ENCODE measurements around the gene PSMG2. TPM values are rescaled to one million over a fixed set of nuclear protein-coding genes. Genes with fewer than 3 reads are reported as not detected.
"Not testable (repeated sequence)": the region's sequence is repeated elsewhere in the genome, so short reads cannot be mapped to it uniquely, and the experiment has no call there.

PSMG2 gene
- total RNA-seq, 1 donor from 2014 or later: 102 TPM

DNA sequence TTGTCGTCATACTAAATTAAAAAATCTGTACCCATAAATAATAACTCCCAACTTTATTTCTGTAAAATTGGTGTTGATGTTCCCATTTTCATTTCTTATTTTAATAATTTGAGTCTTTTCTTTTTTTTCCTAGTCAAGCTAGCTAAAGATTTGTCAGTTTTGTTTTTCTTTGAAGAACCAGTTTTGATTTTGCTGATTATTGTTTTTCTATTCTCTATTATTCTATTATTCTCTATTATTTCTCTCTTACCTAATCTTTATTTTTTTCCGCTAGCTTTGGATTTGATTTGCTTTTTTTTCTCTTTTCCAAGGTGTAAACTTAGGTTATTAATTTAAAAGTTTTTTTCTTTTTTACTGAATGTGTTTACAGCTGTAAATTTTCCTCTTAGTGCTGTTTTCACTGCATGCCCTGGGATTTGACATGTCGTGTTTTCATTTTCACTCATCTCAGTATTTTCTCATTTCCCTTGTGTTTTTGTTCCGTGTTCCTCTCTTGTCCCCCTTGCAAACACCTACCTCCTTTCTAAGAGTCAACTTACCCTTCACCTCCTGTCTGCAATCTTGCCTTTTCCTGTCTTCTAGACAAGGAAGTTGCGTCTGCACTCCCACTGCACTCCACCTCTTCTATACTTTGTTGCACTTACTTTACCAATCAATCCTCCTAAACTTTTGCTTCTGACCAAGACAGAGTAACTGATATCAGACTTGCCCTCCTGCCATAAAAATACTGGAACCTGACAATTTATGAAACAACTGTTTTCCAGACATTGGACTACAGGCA lies 18.8 kb downstream of the PSMG2 start:
- intact Hi-C loops (cut with micrococcal nuclease): no loop called here

DNA sequence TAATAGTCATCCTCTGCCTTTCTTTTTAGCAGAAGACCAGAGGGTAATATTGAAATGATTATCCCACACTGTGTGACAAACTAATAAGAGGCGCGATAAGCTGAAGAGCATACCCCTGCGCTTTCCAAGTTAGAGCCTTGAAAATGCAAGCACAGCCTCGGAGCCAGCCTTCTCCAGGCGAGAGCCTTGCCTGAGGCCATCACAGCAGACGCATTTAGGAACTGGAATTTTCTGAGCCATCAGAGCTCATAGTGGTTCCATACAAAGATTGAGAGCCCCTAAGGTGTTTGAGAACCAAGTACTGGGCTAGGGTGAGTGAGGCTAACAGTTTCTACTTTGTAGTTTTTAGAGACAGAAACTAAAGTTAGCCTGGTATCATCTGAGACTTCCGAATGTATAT lies 19.9 kb downstream of the PSMG2 start:
- intact Hi-C loops (cut with micrococcal nuclease): no loop called here

DNA sequence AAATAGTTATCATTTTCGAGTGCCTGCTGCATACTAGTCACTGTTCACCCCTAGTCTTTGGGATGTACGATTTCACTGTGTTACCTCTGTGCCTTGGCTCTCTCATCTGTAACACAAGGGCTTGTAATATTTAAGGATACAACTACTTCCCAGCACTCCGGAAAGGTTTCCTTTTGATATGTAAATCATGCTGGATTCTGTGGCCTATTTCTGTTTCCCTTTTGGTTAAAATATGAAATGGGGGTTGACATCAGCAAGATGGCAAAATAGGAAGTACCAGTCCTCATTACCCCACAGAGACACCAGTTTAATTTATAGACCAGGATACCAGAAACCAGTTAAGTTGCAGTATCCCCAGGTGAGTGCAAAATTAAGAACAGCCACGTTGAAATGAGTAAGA lies 23.5 kb downstream of the PSMG2 start:
- intact Hi-C loops (cut with micrococcal nuclease): no loop called here

DNA sequence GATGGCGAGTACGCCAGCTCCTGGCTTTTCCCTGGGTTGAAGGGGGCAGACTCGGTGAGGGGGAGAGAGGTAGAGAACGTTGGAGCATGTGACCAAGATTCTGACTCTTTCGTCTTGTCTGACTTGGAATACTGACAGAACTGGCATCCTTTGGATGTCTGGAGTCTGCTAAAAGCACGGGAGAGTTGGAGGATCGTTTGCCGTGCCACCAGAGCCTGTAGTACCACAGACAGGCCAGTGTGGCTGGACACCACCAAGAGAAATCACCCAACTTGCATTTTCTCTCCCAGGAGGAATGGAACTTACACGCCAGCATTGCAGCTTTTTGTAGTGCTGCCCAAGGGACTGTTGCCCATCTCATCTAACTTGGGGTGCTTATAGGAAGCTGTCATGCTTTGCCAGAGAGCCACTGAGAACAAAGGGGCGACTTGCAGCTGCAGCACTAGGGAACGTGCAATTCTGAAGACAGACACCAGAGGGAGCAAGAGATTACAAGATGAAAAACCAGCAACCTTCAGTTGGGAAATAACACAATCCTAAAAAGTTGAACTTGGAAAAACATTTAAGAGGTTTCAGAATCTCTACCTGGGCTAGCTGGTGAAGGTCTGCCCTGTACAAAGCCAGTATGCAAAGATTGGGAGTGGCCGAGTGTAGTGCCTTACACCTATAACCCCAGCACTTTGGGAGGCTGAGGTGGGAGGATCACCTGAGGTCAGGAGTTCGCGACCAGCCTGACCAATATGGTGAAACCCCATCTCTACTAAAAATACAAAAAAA lies 24.1 kb downstream of the PSMG2 start:
- intact Hi-C loops (cut with micrococcal nuclease): loop anchor here (1.0 kb wide), 2 partner anchors 166 to 207 kb away; no protein-coding TSS in a partner anchor

DNA sequence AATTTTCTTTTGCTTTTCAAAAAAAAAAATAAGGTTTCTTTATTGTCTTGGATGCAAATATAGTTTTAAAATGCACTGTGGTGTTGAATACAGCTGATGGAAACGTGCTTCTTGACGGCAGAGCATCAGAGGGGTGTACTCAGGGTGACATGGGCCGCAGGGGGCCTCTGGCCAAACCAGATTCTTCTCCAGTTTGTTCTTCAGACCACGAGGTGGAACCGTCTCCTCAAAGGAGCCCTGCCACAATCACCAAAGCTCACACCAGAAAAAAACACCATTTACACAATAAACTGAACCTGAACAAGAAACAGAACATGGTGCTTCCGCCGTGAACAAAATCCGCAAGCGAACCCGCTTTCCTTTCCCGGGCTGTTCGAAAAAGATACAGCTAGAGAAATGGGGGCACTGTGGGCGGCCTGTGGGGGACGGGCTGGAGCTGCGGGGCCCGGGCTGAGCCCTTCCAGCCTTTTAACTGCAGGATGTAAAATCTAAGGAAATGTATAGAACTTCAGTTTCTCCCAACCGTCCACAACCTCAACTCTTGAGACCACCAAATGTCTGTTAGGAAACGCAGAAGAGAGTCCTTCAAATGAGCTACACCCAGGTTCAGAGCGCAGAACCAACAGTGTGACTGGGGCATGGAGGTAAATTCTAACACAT lies 34.5 kb downstream of the PSMG2 start:
- intact Hi-C loops (cut with micrococcal nuclease): no loop called here

DNA sequence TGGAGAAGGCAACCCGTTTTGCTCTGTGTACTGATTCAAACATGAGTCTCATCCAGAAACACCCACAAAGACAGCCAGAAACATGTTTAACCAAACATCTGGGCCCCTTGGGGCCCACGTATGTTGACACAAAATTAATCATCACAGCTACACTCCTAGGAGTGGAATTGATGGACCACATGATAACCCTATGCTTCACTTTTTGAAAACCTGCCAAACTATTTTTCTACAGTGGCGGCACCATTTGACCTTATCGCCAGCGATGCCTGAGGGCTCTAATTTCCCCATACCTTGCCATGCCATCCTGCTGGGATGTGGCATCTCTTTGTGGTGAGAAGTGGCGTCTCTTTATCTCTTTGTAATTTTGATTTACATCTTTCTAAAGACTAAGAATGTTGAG lies 38.5 kb downstream of the PSMG2 start:
- intact Hi-C loops (cut with micrococcal nuclease): no loop called here

DNA sequence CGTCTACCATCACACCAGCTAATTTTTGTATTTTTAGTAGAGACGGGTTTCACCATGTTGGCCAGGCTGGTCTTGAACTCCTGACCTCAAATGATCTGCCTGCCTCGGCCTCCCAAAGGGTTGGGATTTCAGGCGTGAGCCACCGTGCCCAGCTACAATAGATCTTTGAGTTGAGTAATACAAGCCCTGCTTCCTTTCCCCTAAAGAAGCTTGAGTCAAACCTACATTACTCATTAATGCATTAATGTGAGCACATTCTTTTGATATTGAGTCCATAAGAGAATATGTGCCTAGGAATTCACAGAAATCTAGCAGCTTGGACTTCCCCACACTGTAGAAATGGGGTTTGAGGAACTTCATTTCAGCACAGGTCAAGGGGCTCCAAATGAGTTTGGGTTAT lies 39.6 kb downstream of the PSMG2 start:
- intact Hi-C loops (cut with micrococcal nuclease): no loop called here

DNA sequence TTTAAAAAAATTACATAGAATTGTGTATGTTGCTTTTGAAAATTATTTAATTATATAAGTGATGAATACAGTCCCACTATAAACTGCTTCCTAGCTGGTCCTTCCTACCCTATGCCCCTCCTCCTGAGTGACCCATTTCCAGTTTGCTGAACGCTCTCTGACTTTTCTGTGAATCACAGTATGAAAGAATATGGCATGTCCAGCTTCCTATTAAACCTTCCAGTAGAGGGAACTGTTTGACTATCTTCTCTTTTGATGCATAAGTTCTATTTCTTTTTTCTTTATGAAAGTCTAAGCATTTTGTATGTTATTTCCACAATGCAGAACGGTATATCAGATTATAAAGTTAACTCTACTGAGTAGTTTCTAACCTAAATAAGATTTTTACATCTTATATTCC lies 41.3 kb downstream of the PSMG2 start:
- intact Hi-C loops (cut with micrococcal nuclease): loop anchor here (1.0 kb wide), 2 partner anchors 150 to 190 kb away; no protein-coding TSS in a partner anchor

DNA sequence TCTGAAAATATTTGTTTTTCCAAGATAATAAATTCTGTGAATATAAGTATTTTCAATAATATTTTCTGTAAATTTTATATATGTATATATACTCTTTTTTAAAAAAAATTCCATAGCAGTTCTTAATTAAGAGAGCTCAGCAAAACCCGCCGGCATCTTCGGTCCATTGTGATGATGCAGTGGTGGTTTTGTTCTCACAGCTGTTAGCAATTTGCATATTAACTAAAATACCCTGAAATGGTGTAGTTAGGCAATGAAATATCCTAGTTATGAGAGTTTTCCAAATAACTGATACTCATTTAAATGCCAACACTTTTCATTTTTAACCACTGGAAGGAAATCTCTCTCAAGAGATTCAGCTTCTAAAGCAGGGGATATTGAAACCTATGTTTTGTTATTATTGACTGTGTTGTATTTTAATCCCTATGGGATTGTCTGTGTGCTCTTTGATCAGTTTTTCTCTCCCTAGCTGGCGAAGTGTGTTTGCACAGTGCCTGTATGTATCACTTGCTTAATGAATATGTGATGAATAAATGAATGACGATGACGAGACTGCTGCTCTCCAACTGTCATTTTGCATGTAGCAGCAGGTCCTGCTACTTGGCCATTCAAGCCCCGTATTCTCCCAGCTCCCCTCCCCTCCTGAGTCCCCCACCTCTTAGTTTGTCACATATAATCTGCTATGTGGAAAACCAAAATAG lies 42.4 kb downstream of the PSMG2 start:
- intact Hi-C loops (cut with micrococcal nuclease): no loop called here

DNA sequence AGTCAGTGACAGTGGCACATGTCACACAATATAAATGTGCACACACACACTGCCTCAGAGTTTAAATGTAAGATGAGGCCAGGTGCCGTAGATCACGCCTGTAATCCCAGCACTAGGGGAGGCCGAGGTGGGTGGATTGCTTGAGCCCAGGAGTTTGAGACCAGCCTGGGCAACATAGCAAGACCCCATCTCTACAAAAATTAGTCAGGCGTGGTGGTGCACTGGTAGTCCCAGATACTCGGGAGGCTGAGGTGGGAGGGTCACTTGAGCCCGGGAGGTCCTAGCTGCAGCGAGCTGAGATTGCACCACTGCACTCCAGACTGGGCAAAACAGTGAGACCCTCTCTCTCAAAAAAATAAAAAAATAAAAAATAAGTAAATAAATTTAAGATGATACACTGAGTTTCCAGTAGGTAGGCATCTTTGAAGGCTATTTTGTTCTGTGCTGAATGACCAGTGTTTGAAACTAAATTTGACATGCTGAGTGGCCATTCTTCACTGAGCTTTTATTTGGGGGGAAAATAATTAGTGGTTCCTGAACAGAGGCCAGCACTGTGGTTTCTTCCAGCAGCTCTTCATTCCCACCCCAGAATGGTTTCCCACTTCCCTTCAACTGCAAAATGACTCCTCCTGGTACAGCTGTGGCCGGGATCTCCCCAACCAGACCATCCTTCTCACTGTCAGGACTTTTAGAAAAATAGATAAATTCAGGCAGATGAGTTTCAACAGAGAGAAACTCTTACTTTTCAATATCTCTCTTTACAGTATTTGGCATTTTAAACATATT lies 44.9 kb downstream of the PSMG2 start:
- intact Hi-C loops (cut with micrococcal nuclease): no loop called here

DNA sequence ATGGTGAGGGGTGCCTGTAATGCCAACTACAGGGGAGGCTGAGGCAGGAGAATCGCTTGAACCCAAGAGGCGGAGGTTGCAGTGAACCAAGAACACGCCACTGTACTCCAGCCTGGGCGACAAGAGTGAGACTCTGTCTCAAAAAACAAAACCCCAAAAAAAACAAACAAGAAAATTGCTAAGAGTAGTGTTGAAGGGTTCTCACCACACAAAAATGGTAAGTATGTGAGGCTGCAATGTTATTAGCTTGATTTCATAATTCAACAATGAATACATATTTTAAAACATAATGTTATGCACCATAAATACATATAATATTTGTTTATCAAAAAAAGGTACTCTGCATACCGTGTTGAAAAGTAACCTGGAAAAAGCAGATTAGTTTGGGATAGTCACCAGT lies 45.8 kb downstream of the PSMG2 start:
- intact Hi-C loops (cut with micrococcal nuclease): no loop called here

DNA sequence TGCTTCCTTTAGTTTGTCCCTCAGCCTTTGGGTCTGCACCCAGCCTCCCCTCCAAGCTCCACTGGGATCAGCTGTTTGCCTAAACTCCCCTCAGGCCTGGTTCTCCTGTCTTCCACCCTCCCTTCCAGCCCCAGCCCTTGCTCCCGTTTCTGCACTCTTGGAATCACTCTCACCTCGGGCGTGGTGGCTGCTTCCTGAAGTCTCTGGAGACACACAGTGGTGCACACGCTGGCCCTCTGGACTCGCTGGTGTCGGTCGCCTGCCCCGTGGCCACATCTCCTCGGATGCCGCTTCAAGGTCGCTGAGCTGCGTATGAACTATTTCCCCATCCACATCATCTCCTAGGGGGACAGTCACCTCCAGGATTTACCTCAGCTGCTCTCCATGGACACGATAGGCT lies 46.3 kb downstream of the PSMG2 start:
- intact Hi-C loops (cut with micrococcal nuclease): no loop called here

DNA sequence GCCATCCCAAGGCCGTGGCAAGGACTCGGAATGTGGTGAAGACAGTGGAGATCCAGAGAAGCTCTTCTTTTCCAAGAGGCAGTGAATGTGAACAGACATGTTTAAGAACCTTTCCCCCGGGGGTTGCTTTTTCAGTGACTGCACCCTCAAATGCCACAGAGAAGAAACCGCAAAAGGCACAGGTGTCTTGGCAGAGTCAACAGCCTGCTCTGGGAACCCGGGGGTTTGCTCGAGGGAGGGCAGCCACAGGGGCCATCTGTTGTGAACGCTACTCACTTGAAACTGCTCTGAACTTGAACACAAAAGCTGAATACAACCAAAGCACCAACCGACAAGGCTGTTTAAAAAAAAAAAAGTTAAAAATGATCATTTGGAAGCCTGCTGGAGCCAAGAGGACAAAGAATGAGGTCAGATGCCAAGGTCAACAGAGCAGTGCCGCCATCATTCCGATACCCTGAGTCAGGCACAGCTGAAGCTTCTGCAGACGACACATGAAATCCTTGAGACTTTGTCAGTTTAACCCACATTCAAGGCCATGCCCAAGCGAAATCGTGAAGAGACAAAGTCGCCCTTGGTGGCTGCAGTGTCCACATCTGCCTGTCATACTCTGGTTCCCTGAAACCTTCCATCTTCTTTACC lies 47.4 kb downstream of the PSMG2 start:
- intact Hi-C loops (cut with micrococcal nuclease): no loop called here

DNA sequence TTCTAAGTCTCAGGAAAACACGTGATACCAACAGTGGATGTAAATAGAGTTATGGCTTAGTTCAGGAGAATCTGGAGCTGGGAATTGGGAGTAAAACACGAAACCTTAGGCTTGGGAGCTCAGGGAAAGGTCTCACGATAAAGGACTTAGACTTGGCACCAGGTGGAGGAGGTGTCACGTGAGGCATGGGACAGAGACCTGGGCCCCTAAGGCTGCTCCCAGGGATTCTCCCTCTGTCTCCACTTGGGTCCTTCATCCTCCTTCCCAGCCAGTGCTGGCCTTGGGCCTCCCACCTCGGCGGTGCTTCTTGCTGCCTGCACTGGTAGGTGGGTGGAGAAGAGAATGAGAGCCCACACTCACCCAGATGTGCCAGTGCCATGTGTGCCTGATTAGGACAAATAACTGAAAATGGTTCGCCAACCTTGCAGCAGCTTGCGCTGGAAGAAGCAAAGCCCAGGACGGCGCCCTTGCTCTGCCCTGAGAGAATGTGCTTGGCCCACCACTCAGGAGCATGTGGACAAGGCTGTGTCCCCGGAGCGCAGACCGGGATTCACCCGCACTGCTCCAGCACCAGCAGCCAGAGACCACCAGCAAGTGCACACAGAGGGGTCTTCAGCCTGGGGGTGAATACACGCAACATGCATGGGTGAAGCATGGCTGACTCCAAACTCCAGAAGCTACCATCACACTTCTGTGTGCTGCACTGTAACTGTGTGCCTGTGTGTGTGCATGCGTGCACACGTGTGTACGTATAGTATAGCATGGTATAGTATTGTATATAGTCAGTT lies 48.1 kb downstream of the PSMG2 start:
- intact Hi-C loops (cut with micrococcal nuclease): no loop called here

DNA sequence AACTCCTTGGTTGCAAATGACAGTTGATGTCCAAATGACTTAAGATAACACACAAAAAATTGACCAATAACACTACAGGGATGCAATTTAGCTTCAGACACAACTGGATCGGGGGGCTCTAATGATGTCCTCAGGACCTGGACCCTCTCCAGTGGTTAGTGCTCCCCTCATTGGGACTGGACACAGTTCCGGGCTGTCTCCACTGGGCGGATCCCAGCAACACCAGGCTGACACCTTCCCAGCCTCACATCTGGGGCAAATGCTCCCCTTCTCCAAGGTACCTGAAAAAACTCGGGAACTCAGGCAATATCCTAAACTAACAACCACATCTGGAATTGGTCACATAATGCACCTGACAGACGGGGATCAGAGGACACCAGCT lies 48.7 kb downstream of the PSMG2 start:
- intact Hi-C loops (cut with micrococcal nuclease): no loop called here

DNA sequence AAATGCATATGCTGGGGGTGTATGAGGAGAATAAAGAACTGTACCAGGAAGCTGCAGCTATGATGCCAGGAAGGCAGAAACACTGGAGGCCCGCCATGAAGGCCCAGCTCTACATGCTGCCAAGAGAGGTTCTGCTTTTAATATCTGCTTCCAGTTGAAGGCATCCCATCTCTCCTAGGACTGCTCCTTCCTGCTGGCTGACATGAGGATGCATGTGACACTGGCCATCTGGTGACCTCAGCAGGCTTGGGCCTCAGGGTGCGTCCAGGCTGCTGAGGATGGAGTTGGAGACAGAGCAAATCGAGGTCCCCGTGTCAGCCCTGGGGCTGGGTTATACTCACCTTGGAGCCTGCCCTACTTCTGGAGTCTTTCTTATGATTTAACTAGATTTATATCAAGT lies 49.0 kb downstream of the PSMG2 start:
- intact Hi-C loops (cut with micrococcal nuclease): no loop called here

DNA sequence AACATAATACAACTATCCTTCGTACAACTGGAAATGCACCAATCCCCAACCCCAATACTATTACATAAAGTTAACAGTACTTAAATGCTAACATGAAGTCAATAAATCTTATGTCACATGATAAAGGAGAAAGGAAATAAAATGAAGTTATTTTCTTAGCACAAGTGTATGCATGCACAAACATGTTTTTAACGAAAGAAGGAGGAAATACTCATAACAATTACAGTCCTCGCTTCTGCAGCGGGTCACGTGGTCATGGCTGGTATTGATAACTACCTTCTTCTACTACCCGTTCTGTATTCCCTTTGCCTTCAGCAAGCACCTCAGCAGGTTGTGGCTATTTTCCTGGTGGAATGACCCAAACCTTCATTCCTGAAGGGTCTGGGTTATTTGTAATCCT lies 51.7 kb downstream of the PSMG2 start:
- intact Hi-C loops (cut with micrococcal nuclease): no loop called here

DNA sequence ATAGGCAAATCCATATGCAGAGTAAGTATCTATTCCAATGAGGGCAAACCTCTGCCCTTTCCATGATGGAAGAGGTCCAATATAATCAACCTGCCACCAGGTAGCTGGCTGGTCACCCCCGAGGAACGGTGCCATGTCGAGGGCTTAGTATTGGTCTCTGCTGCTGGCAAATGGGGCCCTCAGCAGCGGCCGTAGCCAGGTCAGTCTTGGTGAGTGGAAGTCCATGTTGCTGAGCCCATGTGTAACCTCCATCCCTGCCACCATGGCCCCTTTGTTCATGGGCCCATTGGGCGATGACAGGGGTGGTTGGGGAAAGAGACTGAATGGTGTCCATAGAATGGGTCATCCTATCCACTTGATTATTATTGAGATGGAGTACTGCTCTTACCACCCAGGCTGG lies 52.8 kb downstream of the PSMG2 start:
- intact Hi-C loops (cut with micrococcal nuclease): not testable (repeated sequence)

DNA sequence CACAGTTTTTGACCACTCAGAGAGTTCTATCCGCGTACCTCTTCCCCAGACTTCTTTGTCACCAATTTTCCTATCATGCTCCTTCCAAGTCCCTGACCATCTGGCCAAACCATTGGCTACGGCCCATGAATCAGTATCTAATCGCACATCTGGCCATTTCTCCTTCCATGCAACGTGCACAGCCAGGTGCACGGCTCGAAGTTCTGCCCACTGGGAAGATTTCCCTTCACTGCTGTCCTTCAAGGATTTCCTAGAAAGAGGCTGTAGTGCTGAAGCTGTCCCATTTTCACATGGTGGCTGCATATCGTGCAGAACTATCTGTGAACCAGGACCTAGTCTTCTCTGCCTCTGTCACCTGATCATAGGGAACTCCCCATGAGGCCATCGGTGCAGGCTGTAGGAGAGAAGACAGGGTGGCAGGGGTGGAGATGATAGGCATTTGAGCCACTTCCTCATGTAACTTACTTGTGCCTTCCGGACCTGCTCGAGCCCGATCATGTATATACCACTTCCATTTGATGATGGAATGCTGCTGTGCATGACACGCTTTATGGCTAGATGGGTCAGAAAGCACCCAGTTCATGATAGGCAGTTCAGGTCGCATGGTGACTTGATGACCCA lies 53.9 kb downstream of the PSMG2 start:
- intact Hi-C loops (cut with micrococcal nuclease): not testable (repeated sequence)
